HCT116 (cell line): ENCODE results near the gene SERTAD3.

ENCODE experiments used
- CEBPB ChIP-seq: IDR thresholded peaks from 2 replicates; pipeline ENCODE4 v1.6.1; 2012; ENCODE audit warnings: low read depth
- CTCF ChIP-seq, 3 experiments: fragments of 200-600 bp in 1 of 3; sonication (generic) in 1 of 3; IDR thresholded peaks in 2 of 3; conservative IDR thresholded peaks in 1 of 3; 2 replicates each; pipeline ENCODE4 v1.5.1; 2012 to 2017; ENCODE audit warnings: low read depth in 2 of 3, low read length in 2 of 3, antibody characterized with exemption in 1 of 3, borderline replicate concordance in 1 of 3, control low read depth in 1 of 3, mild to moderate bottlenecking in 1 of 3, mixed read lengths in 1 of 3, mixed run types in 1 of 3, moderate library complexity in 1 of 3; ENCODE audit not compliant: insufficient read depth in 1 of 3
- ELF1 ChIP-seq: IDR thresholded peaks from 2 replicates; pipeline ENCODE4 v1.6.1; 2012; ENCODE audit warnings: low read depth, borderline replicate concordance
- EZH2 ChIP-seq: fragments of 200-600 bp; sonication (generic); IDR thresholded peaks from 2 replicates; pipeline ENCODE4 v1.6.1; 2017; ENCODE audit warnings: antibody characterized with exemption, mixed run types
- EZH2phosphoT487 ChIP-seq: fragments of 200-600 bp; IDR thresholded peaks from 2 replicates; pipeline ENCODE4 v1.6.1; 2018; ENCODE audit warnings: antibody characterized with exemption, borderline replicate concordance
- POLR2A ChIP-seq: IDR thresholded peaks from 2 replicates; pipeline ENCODE4 v1.7.0; 2011; ENCODE audit warnings: borderline replicate concordance; ENCODE audit not compliant: insufficient read depth, insufficient read length; ENCODE audit errors: extremely low read depth
- POLR2AphosphoS5 ChIP-seq: IDR thresholded peaks from 2 replicates; pipeline ENCODE4 v1.6.1; 2011; ENCODE audit warnings: mild to moderate bottlenecking, low read depth, low read length, moderate library complexity
- REST ChIP-seq: IDR thresholded peaks from 2 replicates; pipeline ENCODE4 v1.6.1; 2012; ENCODE audit warnings: low read depth
- ZNF274 ChIP-seq: fragments of 200-500 bp; sonication (Bioruptor generic); IDR thresholded peaks from 2 replicates; pipeline ENCODE4 v1.6.1; 2014; ENCODE audit warnings: mild to moderate bottlenecking, low read depth, low read length, inconsistent platforms
- TF ChIP-seq, protein P1 (sequence below): IDR thresholded peaks from 2 replicates; pipeline ENCODE4 v1.6.1; 2012

- TF ChIP-seq POLR2AphosphoS5 (no peak), CTCF (IDR thresholded peaks at IDR 0.05 in 2 of 3, conservative IDR thresholded peaks at IDR 0.05 in 1 of 3; ENCODE audit: borderline replicate concordance in 1 of 3, insufficient read depth in 1 of 3, low read depth in 2 of 3, low read length in 2 of 3) (no peak), EZH2phosphoT487 (no peak), ELF1 (no peak), POLR2A (no peak), EZH2 (no peak), REST (no peak), ZNF274 (no peak), CEBPB (no peak)
- TF ChIP-seq, protein P1, sequence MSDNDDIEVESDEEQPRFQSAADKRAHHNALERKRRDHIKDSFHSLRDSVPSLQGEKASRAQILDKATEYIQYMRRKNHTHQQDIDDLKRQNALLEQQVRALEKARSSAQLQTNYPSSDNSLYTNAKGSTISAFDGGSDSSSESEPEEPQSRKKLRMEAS = no peak
These were observed 23.0 kb upstream of the SERTAD3 start, which contains the start of gene SPTBN4 for GRCh38 chr19:40466985-40467734.
